PC-9 (cell line): Measurements from ENCODE around the gene NMT2. TPM values are rescaled to one million over a fixed set of nuclear protein-coding genes. Genes with fewer than 3 reads are reported as not detected.

ENCODE experiments used
- BruUV-seq: library from RNA; stranded (reverse); fragments of 400-500 nt; replicated peaks from 2 replicates; lab custom pipeline; 2021; lab: Mats Ljungman, UMichigan
- CTCF ChIA-PET: fragments of 300-600 bp; sonication (Branson Sonifier 250); formaldehyde crosslinking; loops from one replicate; lab custom pipeline; 2022; ENCODE audit warnings: antibody characterized with exemption; lab: Charles Lee
- POLR2A ChIA-PET: fragments of 300-600 bp; sonication (Branson Sonifier 250); formaldehyde crosslinking; loops from one replicate; lab custom pipeline; 2022; ENCODE audit warnings: antibody characterized with exemption; ENCODE audit not compliant: unreplicated experiment; lab: Charles Lee
- DNase-seq, 2 experiments: peaks; one replicate each; pipeline versions ENCODE4 v3.0.0 to v3.0.0-alpha.2; 2015 to 2022; ENCODE audit warnings: mixed read lengths in 1 of 2
- H2AFZ ChIP-seq: fragments of 200-600 bp; sonication (generic); 2 replicates; pipeline ENCODE4 v1.8.1; 2017; ENCODE audit warnings: antibody characterized with exemption
- H3F3A ChIP-seq: fragments of 200-600 bp; sonication (generic); 2 replicates; pipeline ENCODE4 v1.8.1; 2017; ENCODE audit warnings: antibody characterized with exemption, mild to moderate bottlenecking, low read depth; ENCODE audit not compliant: insufficient read depth
- H3K27ac ChIP-seq: fragments of 200-600 bp; sonication (generic); 2 replicates; pipeline ENCODE4 v1.6.1; 2016; ENCODE audit warnings: mixed run types
- H3K27me3 ChIP-seq: fragments of 200-600 bp; sonication (generic); 2 replicates; pipeline ENCODE4 v1.6.1; 2016; ENCODE audit warnings: low read depth, mixed run types; ENCODE audit not compliant: insufficient read depth
- H3K36me3 ChIP-seq: fragments of 200-600 bp; sonication (generic); 2 replicates; pipeline ENCODE4 v1.6.1; 2016; ENCODE audit warnings: low read depth, mixed run types
- H3K4me1 ChIP-seq: fragments of 200-600 bp; sonication (generic); replicated peaks from 2 replicates; pipeline ENCODE4 v1.6.1; 2016; ENCODE audit warnings: mixed run types; ENCODE audit not compliant: insufficient read depth
- H3K4me2 ChIP-seq: fragments of 200-600 bp; sonication (generic); 2 replicates; pipeline ENCODE4 v1.6.1; 2017; ENCODE audit warnings: mixed run types
- H3K4me3 ChIP-seq: fragments of 200-600 bp; sonication (generic); 2 replicates; pipeline ENCODE4 v1.6.1; 2016; ENCODE audit warnings: mixed run types
- H3K79me2 ChIP-seq: fragments of 200-600 bp; sonication (generic); 2 replicates; pipeline ENCODE4 v1.6.1; 2017; ENCODE audit warnings: low read depth, mixed run types
- H3K9me2 ChIP-seq: fragments of 200-600 bp; sonication (generic); 2 replicates; pipeline ENCODE4 v1.8.1; 2017; ENCODE audit warnings: mild to moderate bottlenecking; ENCODE audit not compliant: insufficient read depth
- H3K9me3 ChIP-seq: fragments of 200-600 bp; sonication (generic); 2 replicates; pipeline ENCODE4 v1.8.1; 2016; ENCODE audit warnings: low read depth; ENCODE audit not compliant: insufficient read depth
- H4K20me1 ChIP-seq: fragments of 200-600 bp; sonication (generic); 2 replicates; pipeline ENCODE4 v1.8.1; 2017; ENCODE audit not compliant: insufficient read depth
- EZH2 ChIP-seq: fragments of 200-600 bp; sonication (generic); IDR thresholded peaks from 2 replicates; pipeline ENCODE4 v1.8.0; 2017; ENCODE audit warnings: antibody characterized with exemption, low read depth
- intact Hi-C: fragments of 100-400 bp; cut with micrococcal nuclease; formaldehyde crosslinking; loops from one replicate; pipeline ENCODE4 v1.10.0; 2022; ENCODE audit not compliant: unreplicated experiment
- total RNA-seq: library from RNA; stranded (reverse); gene quantifications from 2 replicates; pipeline ENCODE4 v1.2.3, GENCODE V29; 2021
- TF ChIP-seq, protein P1 (sequence below): fragments of 200-600 bp; sonication (generic); conservative IDR thresholded peaks from 2 replicates; pipeline ENCODE4 v1.6.1; 2017; ENCODE audit warnings: mixed run types, antibody characterized with exemption, mild to moderate bottlenecking, moderate library complexity

Gene NMT2
- total RNA-seq, 1 experiment from 2014 or later: 11.0 TPM

DNA sequence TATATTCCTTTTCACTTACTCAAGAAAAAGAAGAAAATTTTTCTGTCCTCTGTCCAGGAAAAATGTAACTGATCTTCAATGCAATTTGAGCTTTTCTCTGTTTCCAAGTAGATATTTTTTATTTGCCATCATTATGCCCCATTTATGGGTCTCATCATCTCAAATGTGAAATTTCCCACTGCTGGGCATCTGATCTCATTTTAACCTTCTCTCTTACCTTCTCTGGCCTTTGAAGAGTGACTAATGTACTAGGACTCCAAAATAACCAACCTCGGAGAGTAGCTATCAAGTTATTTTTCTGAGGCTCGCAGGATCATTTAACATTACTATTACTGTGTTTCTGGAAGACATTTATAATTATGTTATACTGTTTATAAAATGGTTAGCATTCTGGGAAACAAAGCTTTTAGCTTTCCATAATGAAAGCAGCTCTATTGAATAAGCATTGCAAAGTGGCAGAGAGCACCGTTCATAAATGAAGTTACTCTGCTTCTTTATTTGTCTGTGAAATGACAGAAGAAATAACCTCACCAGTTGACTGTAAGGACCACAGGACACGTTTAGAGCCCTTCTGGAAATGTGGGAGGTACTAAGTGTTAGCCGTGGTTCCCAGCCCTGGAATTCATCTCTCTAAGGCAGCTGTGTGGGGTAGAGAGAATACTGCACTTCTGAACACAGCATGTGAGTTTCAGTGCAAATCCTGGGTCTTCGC lies 33.3 kb upstream of the NMT2 start:
- Histone ChIP-seq H3F3A (peaks cover 15% of the 10 kb centered on the region), H3K9me3 (no peaks in the 10 kb centered on the region), H3K4me2 (peak overlapping the region; percentile 44), H3K27me3 (no peaks in the 10 kb centered on the region), H3K79me2 (no peaks in the 10 kb centered on the region), H2AFZ (no peak overlapping the region), H3K4me1 (peaks cover 28% of the 10 kb centered on the region), H3K9me2 (no peaks in the 10 kb centered on the region), H3K4me3 (no peak overlapping the region), H3K27ac (peak overlapping the region; percentile 72), H4K20me1 (no peaks in the 10 kb centered on the region), H3K36me3 (no peaks in the 10 kb centered on the region)
- ChIA-PET CTCF (no interaction called here), POLR2A (no interaction called here)
- no TSS peak for BruUV-seq
- intact Hi-C loops: no loop called here
- TF ChIP-seq, protein P1, sequence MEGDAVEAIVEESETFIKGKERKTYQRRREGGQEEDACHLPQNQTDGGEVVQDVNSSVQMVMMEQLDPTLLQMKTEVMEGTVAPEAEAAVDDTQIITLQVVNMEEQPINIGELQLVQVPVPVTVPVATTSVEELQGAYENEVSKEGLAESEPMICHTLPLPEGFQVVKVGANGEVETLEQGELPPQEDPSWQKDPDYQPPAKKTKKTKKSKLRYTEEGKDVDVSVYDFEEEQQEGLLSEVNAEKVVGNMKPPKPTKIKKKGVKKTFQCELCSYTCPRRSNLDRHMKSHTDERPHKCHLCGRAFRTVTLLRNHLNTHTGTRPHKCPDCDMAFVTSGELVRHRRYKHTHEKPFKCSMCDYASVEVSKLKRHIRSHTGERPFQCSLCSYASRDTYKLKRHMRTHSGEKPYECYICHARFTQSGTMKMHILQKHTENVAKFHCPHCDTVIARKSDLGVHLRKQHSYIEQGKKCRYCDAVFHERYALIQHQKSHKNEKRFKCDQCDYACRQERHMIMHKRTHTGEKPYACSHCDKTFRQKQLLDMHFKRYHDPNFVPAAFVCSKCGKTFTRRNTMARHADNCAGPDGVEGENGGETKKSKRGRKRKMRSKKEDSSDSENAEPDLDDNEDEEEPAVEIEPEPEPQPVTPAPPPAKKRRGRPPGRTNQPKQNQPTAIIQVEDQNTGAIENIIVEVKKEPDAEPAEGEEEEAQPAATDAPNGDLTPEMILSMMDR: no peak
- no peak for TF ChIP-seq EZH2
- peak in 1 of 2 experiments; percentile 38 for DNase-seq

DNA sequence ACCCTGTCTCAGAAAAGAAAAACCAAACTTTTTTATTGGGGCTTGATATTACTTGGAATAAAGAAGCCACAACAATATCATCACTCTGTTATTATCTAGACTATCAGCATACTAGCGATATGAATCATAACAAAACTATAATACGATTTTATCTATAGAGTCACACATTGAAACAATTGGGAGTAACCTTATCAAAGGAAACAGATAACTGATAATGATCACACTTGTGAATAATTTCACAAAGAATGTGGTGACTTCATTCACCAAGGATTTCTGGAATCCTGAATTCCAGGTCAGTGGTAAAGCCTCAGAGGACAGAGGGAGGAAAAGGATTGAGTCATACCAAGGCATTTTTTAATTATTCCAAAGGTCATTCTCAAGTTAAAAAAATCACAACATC lies 32.1 kb upstream of the NMT2 start:
- peaks cover 15% of the 10 kb centered on the region for H3F3A ChIP-seq
- H3K9me2 ChIP-seq: no peaks in the 10 kb centered on the region
- H3K27ac ChIP-seq: peak overlapping the region; percentile 72
- H3K36me3 ChIP-seq: no peaks in the 10 kb centered on the region
- H2AFZ ChIP-seq: no peak overlapping the region
- TF ChIP-seq, protein P1: no peak
- TF ChIP-seq EZH2: no peak
- peak; percentile 14 to 94 for DNase-seq
- intact Hi-C loops: loop anchor here (1.0 kb wide), 1 partner anchor 31 kb away; no protein-coding TSS in a partner anchor
- H3K9me3 ChIP-seq: no peaks in the 10 kb centered on the region
- H3K4me3 ChIP-seq: no peak overlapping the region
- H3K4me2 ChIP-seq: peak overlapping the region; percentile 44
- H3K4me1 ChIP-seq: peaks cover 28% of the 10 kb centered on the region
- no peaks in the 10 kb centered on the region for H3K79me2 ChIP-seq
- no TSS peak for BruUV-seq
- H3K27me3 ChIP-seq: no peaks in the 10 kb centered on the region
- no peaks in the 10 kb centered on the region for H4K20me1 ChIP-seq
- ChIA-PET CTCF (no interaction called here), POLR2A (no interaction called here)

DNA sequence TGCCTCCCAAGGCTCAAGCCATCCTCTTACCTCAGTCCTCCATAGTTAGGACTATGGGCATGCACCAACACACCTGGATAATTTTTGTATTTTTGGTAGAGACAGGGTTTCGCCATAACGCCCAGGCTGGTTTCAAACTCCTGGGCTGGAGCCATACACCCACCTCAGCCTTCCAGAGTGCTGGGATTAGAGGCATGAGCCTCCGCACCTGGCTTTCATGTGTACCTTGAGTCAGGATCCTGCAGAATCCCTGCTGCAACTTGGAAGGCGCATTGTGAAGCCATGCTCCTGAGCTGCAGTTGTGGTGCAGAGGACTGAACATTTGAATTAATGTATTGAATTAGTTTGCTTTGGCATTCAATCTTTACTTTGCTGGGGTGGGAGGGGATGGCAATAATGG lies 29.4 kb upstream of the NMT2 start:
- TF ChIP-seq, protein P1: no peak
- no peak for TF ChIP-seq EZH2
- H3K4me1 ChIP-seq: peaks cover 28% of the 10 kb centered on the region

More for the DNA sequence above, 29.4 kb upstream of the NMT2 start:
- Histone ChIP-seq H3K27ac (no peak overlapping the region), H4K20me1 (no peaks in the 10 kb centered on the region), H3K79me2 (no peaks in the 10 kb centered on the region), H3K36me3 (no peaks in the 10 kb centered on the region), H3K4me2 (no peak overlapping the region), H3K4me3 (no peak overlapping the region), H3K9me3 (no peaks in the 10 kb centered on the region), H3F3A (peaks cover 15% of the 10 kb centered on the region), H3K9me2 (no peaks in the 10 kb centered on the region), H2AFZ (no peak overlapping the region), H3K27me3 (no peaks in the 10 kb centered on the region)
- intact Hi-C loops: no loop called here
- ChIA-PET POLR2A (no interaction called here), CTCF (no interaction called here)
- DNase-seq: no peak
- no TSS peak for BruUV-seq
